DND-41 (cell line): ENCODE measurements around the gene ELOA.

Experiments
- CTCF ChIP-seq: IDR thresholded peaks from 2 replicates; pipeline ENCODE4 v1.5.1; 2012; ENCODE audit warnings: borderline replicate concordance, low read length, moderate library complexity, mild to moderate bottlenecking; ENCODE audit not compliant: poor library complexity, severe bottlenecking; ENCODE audit errors: extremely low read depth
- EZH2 ChIP-seq: IDR thresholded peaks from 3 replicates; pipeline ENCODE4 v1.6.1; 2012; ENCODE audit warnings: borderline replicate concordance, low read depth, mild to moderate bottlenecking, moderate library complexity, low read length, inconsistent platforms; ENCODE audit not compliant: severe bottlenecking

- TF ChIP-seq CTCF (peak; percentile 13), EZH2 (no peak)
Measured at GRCh38 chr1:23804183-23804835, 61.0 kb downstream of the ELOA start.
